Vagina (tissue), 2 donors: ENCODE results near the gene ATP8A2.

Source experiments
- POLR2A ChIP-seq, 2 donors: fragments of 450-650 bp; IDR thresholded peaks; one replicate each; pipeline ENCODE4 v1.6.1; 2017; ENCODE audit warnings: antibody characterized with exemption in 2 of 2, mild to moderate bottlenecking in 2 of 2, moderate library complexity in 2 of 2
- POLR2AphosphoS5 ChIP-seq, 2 donors: sonication (generic); formaldehyde crosslinking; IDR thresholded peaks; one replicate each; pipeline ENCODE4 v1.9.0; 2017; ENCODE audit warnings: antibody characterized with exemption in 2 of 2, mild to moderate bottlenecking in 2 of 2, low read depth in 1 of 2; ENCODE audit not compliant: insufficient read depth in 1 of 2
- TF ChIP-seq, protein P1 (sequence below), 3 experiments: fragments of 450-650 bp in 2 of 3; fragments of 200-600 bp in 1 of 3; sonication (generic) in 1 of 3; IDR thresholded peaks; one replicate each; pipeline ENCODE4 v1.5.1; 2017 to 2019; ENCODE audit warnings: antibody characterized with exemption in 3 of 3, mild to moderate bottlenecking in 2 of 3, moderate library complexity in 2 of 3

DNA sequence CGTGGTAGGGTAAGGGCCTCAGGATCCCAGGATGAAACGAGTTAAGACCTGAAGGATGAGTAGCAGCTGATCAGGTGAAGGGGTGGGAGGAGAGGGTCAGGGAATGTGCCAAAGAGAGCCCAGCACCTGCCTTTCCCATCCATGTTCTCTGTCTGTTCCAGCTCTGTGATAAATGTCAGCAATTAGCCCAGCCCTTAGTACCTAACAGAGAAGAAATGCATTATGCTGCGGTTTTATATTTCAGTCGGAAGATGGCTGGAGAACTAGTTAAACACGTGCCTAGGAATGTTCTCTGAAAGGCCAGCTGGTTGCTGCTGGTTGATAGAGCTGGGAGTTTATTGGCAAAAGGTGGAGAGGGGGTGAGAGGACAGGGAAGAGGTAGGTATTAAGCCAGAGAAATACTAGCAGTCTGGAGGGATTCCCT, 411.8 kb downstream of the ATP8A2 start:
- TF ChIP-seq POLR2A (IDR thresholded peaks at IDR 0.05) (no peak), POLR2AphosphoS5 (IDR thresholded peaks at IDR 0.05; ENCODE audit: insufficient read depth in 1 of 2, low read depth in 1 of 2) (no peak)
- TF ChIP-seq, protein P1, sequence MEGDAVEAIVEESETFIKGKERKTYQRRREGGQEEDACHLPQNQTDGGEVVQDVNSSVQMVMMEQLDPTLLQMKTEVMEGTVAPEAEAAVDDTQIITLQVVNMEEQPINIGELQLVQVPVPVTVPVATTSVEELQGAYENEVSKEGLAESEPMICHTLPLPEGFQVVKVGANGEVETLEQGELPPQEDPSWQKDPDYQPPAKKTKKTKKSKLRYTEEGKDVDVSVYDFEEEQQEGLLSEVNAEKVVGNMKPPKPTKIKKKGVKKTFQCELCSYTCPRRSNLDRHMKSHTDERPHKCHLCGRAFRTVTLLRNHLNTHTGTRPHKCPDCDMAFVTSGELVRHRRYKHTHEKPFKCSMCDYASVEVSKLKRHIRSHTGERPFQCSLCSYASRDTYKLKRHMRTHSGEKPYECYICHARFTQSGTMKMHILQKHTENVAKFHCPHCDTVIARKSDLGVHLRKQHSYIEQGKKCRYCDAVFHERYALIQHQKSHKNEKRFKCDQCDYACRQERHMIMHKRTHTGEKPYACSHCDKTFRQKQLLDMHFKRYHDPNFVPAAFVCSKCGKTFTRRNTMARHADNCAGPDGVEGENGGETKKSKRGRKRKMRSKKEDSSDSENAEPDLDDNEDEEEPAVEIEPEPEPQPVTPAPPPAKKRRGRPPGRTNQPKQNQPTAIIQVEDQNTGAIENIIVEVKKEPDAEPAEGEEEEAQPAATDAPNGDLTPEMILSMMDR (IDR thresholded peaks at IDR 0.05) = no peak
